Mesothelial cell of epicardium (in vitro differentiated cells): ENCODE measurements around the gene RBP7. TPM values are rescaled to one million over a fixed set of nuclear protein-coding genes. Genes with fewer than 3 reads are reported as not detected.

Experiments used
- DNase-seq, 2 experiments: peaks; one replicate each; pipeline ENCODE4 v3.0.0; 2021; ENCODE audit warnings: low spot score in 2 of 2; ENCODE audit not compliant: unreplicated experiment in 2 of 2
- H3K27ac Mint-ChIP-seq: 2 replicates; pipeline ENCODE4 v1.8.0; 2021; ENCODE audit warnings: mixed read lengths
- H3K27me3 Mint-ChIP-seq: 2 replicates; pipeline ENCODE4 v1.8.0; 2021; ENCODE audit warnings: low read depth, mixed read lengths
- H3K36me3 Mint-ChIP-seq: 2 replicates; pipeline ENCODE4 v1.8.0; 2021; ENCODE audit warnings: mixed read lengths
- H3K4me1 Mint-ChIP-seq: 2 replicates; pipeline ENCODE4 v1.8.0; 2021; ENCODE audit warnings: mixed read lengths
- H3K4me3 Mint-ChIP-seq: 2 replicates; pipeline ENCODE4 v1.8.0; 2021; ENCODE audit warnings: mild to moderate bottlenecking, moderate library complexity, mixed read lengths
- H3K9me3 Mint-ChIP-seq: 2 replicates; pipeline ENCODE4 v1.8.0; 2021; ENCODE audit warnings: mixed read lengths
- total RNA-seq: library from RNA; stranded (reverse); gene quantifications from 3 replicates; pipeline ENCODE4 v1.2.1, GENCODE V29; 2021
- TF ChIP-seq, protein P1 (sequence below): fragments of 200-600 bp; sonication (generic); IDR thresholded peaks from one replicate; pipeline ENCODE4 v1.5.0; 2021; ENCODE audit warnings: antibody characterized with exemption; ENCODE audit not compliant: unreplicated experiment

RBP7 gene
- total RNA-seq, 1 donor from 2014 or later = 2.3 TPM

DNA sequence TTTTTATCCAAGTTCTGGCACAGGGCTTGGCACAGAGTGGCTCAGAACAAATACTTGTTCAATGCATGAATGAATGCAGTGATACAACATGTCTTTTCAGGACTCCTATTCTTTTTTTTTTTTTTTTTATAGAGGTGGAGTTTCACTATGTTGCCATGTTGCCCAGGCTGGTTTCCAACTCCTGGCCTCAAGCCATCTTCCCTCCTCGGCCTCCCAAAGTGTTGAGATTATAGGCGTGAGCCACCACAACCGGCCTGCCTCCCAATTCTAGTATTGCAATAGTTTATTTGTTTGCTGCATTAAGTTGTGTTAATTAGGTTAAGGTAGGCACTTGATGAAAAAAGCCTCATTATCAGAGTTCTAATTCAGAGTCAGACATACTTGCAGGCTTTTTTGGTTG is 53.6 kb downstream of the RBP7 start:
- Mint-ChIP-seq H3K27ac (no peak overlapping the region), H3K27me3 (no peaks in the 10 kb centered on the region), H3K4me3 (no peak overlapping the region), H3K4me1 (peaks cover 21% of the 10 kb centered on the region), H3K9me3 (no peaks in the 10 kb centered on the region), H3K36me3 (peaks cover 7% of the 10 kb centered on the region)
- TF ChIP-seq, protein P1, sequence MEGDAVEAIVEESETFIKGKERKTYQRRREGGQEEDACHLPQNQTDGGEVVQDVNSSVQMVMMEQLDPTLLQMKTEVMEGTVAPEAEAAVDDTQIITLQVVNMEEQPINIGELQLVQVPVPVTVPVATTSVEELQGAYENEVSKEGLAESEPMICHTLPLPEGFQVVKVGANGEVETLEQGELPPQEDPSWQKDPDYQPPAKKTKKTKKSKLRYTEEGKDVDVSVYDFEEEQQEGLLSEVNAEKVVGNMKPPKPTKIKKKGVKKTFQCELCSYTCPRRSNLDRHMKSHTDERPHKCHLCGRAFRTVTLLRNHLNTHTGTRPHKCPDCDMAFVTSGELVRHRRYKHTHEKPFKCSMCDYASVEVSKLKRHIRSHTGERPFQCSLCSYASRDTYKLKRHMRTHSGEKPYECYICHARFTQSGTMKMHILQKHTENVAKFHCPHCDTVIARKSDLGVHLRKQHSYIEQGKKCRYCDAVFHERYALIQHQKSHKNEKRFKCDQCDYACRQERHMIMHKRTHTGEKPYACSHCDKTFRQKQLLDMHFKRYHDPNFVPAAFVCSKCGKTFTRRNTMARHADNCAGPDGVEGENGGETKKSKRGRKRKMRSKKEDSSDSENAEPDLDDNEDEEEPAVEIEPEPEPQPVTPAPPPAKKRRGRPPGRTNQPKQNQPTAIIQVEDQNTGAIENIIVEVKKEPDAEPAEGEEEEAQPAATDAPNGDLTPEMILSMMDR = no peak
- DNase-seq = no peak

DNA sequence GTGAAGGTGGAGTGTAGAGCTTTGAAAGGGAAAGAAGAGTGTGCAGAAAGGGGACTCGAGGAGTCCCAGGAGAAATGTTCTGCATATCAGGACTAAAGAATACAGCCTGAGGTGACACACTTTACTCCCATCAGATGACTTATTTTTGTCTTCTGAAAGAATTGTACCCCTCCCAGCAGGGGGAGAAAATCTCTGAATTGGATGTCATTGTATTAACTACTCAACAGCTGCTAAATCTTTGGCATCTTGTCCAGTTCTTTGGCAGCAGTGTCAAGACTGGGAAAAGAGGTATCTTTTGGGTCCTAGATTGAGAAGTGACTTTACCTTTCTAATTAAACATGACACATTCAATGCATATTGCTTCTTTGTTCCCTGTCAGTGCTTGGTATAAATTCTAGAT is 54.6 kb downstream of the RBP7 start:
- peaks cover 7% of the 10 kb centered on the region for H3K36me3 Mint-ChIP-seq
- TF ChIP-seq, protein P1 = no peak
- H3K27me3 Mint-ChIP-seq = no peaks in the 10 kb centered on the region
- no peak overlapping the region for H3K27ac Mint-ChIP-seq
- H3K4me3 Mint-ChIP-seq = no peak overlapping the region
- no peak for DNase-seq
- no peaks in the 10 kb centered on the region for H3K9me3 Mint-ChIP-seq
- peaks cover 10% of the 10 kb centered on the region for H3K4me1 Mint-ChIP-seq

DNA sequence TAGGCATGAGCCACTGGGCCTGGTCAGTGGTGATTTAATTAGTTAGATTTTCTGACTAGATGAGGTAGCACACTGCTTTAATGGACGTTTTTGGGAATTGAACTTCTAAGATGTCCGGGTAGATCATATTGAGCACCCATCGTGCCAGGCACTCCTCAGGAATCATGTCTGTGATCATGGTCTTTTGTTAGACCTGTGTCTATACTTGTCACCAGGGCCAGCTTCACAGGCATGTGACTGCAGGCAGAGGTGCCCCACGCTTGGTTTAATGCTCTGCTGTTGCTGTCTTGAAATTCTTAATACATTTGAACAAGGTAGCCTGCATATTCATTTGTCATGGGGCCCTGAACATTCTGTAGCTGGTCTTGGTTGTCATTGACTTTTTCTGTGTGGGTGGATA is 55.3 kb downstream of the RBP7 start:
- TF ChIP-seq, protein P1 = no peak
- no peaks in the 10 kb centered on the region for H3K27me3 Mint-ChIP-seq

DNA sequence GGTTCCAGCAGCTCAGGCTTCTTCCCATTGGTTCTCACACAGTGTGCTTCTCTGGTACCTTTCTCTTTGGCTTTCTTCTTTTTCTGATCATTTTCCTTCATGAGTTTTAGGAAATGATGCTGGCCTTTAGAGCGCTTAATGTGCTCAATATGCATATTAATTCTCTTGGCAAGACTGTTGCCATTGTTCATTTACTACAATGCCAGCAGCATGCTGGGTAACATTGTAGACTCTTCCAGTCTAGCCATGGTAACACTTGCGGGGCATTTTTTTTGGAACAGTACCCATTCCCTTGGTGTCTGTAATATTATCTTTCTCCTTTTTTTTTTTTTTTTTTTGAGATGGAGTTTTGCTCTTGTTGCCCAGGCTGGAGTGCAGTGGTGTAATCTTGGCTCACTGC is 57.4 kb downstream of the RBP7 start:
- TF ChIP-seq, protein P1 = no peak
- DNase-seq = no peak
- H3K27ac Mint-ChIP-seq = no peak overlapping the region
- no peak overlapping the region for H3K4me3 Mint-ChIP-seq
- H3K4me1 Mint-ChIP-seq = peaks cover 8% of the 10 kb centered on the region
- H3K36me3 Mint-ChIP-seq = peaks cover 2% of the 10 kb centered on the region
- no peaks in the 10 kb centered on the region for H3K9me3 Mint-ChIP-seq
- H3K27me3 Mint-ChIP-seq = no peaks in the 10 kb centered on the region

More for the DNA sequence above, 55.3 kb downstream of the RBP7 start:
- peak overlapping the region; percentile 20 for H3K27ac Mint-ChIP-seq
- DNase-seq = no peak
- H3K4me3 Mint-ChIP-seq = no peak overlapping the region
- peaks cover 7% of the 10 kb centered on the region for H3K36me3 Mint-ChIP-seq
- H3K9me3 Mint-ChIP-seq = no peaks in the 10 kb centered on the region
- peaks cover 4% of the 10 kb centered on the region for H3K4me1 Mint-ChIP-seq

DNA sequence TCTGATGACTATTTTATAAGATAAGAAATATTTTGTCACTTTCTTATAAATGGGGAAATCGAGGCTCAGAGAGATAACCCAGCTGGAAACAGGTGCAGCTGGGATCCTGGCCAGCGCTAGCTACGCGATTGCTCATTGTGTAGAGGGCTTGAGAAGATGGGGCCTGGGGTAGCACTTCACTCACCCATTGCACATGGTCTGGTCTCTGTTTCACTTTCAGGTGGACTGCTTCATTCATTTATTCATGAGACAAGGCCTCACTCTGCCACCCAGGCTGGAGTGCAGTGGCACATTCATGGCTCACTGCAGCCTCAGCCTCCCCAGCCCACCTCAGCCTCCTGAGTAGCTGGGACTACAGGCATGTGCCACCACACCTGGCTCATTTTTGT is 59.6 kb downstream of the RBP7 start:
- Mint-ChIP-seq H3K9me3 (no peaks in the 10 kb centered on the region), H3K36me3 (no peaks in the 10 kb centered on the region), H3K27ac (no peak overlapping the region), H3K27me3 (no peaks in the 10 kb centered on the region), H3K4me1 (peaks cover 8% of the 10 kb centered on the region), H3K4me3 (no peak overlapping the region)
- TF ChIP-seq, protein P1 = no peak
- no peak for DNase-seq

DNA sequence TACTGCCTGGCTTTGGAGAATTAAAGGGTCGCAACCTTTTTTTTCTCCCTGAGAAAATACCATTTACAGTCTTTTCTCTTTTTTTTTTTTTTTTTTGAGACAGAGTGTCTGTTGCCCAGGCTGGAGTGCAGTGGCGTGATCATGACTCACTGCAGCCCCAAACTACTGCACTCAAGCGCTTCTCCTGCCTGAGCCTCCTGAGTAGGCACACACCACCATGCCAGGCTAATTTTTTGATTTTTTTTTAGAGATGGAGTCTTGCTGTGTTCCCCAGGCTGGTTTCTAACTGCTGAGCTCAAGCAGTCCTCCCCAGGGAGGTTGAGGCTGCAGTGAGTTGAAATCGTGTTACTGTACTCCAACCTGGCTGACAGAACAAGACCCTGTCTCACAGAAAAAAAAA is 60.3 kb downstream of the RBP7 start:
- peak overlapping the region; percentile 34 for H3K27ac Mint-ChIP-seq
- TF ChIP-seq, protein P1 = no peak
- H3K4me3 Mint-ChIP-seq = no peak overlapping the region
- peaks cover 8% of the 10 kb centered on the region for H3K4me1 Mint-ChIP-seq
- H3K36me3 Mint-ChIP-seq = no peaks in the 10 kb centered on the region
- DNase-seq = no peak
- H3K27me3 Mint-ChIP-seq = no peaks in the 10 kb centered on the region
- no peaks in the 10 kb centered on the region for H3K9me3 Mint-ChIP-seq
